HepG2 (cell line): ENCODE measurements around the gene NAIF1. TPM values are rescaled to one million over a fixed set of nuclear protein-coding genes. Genes with fewer than 3 reads are reported as not detected.

ENCODE experiments used
- ATAC-seq: fragments of 200-7000 bp; cut with Tn5 transposase; 3 replicates; pipeline ENCODE4 v1.9.1; 2020; ENCODE audit warnings: mild to moderate bottlenecking, moderate library complexity
- BruUV-seq: library from RNA; stranded (reverse); fragments of 400-500 nt; replicated peaks from 2 replicates; lab custom pipeline; 2021; lab: Mats Ljungman, UMichigan
- CTCF ChIA-PET: fragments of 300-600 bp; formaldehyde crosslinking; extraction: SDS; loops from one replicate; lab custom pipeline; 2021; ENCODE audit warnings: low total read pairs, inconsistent platforms, low intra/inter-chr PET ratio; lab: Yijun Ruan, JAX
- POLR2A ChIA-PET: fragments of 350-600 bp; sonication (Branson Sonifier 250); formaldehyde crosslinking; loops from one replicate; lab custom pipeline; 2020; ENCODE audit warnings: antibody characterized with exemption, inconsistent platforms; lab: Yijun Ruan, JAX
- DNase-seq: peaks from one replicate; pipeline ENCODE4 v3.0.0-alpha.2; 2015; ENCODE audit warnings: low spot score
- FAIRE-seq: peaks from 3 replicates; lab custom pipeline; 2011; peaks lifted over from hg19 to GRCh38; lab: Jason Lieb, UNC
- H2AFZ ChIP-seq: one replicate; pipeline ENCODE4 v1.6.1; 2011; ENCODE audit warnings: low read length, inconsistent platforms
- H3K27ac ChIP-seq: fragments of 300-600 bp; 3 replicates; pipeline ENCODE4 v1.8.0; 2011; ENCODE audit warnings: mixed run types, mild to moderate bottlenecking, mixed read lengths, low read length, inconsistent platforms; ENCODE audit not compliant: insufficient read depth; ENCODE audit errors: extremely low read length
- H3K27me3 ChIP-seq, 2 experiments: fragments of 200-600 bp in 1 of 2; 2 replicates in 1 of 2; 3 replicates in 1 of 2; pipeline versions ENCODE4 v1.6.0 to v1.8.0; 2011; ENCODE audit warnings: low read length in 2 of 2, mild to moderate bottlenecking in 2 of 2, moderate library complexity in 2 of 2, inconsistent platforms in 1 of 2; ENCODE audit not compliant: insufficient read depth in 2 of 2, control insufficient read depth in 1 of 2
- H3K36me3 ChIP-seq, 2 experiments: fragments of 200-600 bp in 1 of 2; replicated peaks in 1 of 2; 2 replicates in 1 of 2; 3 replicates in 1 of 2; pipeline versions ENCODE4 v1.5.1 to v1.8.0; 2011; ENCODE audit warnings: low read length in 2 of 2, inconsistent platforms in 1 of 2; ENCODE audit not compliant: insufficient read depth in 2 of 2, control insufficient read depth in 1 of 2
- H3K4me1 ChIP-seq: 2 replicates; pipeline ENCODE4 v1.5.1; 2012; ENCODE audit warnings: low read length, inconsistent platforms; ENCODE audit not compliant: insufficient read depth
- H3K4me2 ChIP-seq: 2 replicates; pipeline ENCODE4 v1.6.0; 2011; ENCODE audit warnings: low read depth, low read length, inconsistent platforms
- H3K4me3 ChIP-seq, 3 experiments: fragments of 200-600 bp in 1 of 3; sonication (generic), shearing (Covaris generic) in 1 of 3; replicated peaks in 1 of 3; 2 replicates each; pipeline ENCODE4 v1.5.1; 2011 to 2016; ENCODE audit warnings: low read length in 3 of 3, inconsistent platforms in 2 of 3, low read depth in 2 of 3, mild to moderate bottlenecking in 2 of 3, control low read depth in 1 of 3, mixed read lengths in 1 of 3; ENCODE audit not compliant: insufficient read depth in 1 of 3
- H3K79me2 ChIP-seq: one replicate; pipeline ENCODE4 v1.6.1; 2011; ENCODE audit warnings: low read length, inconsistent platforms; ENCODE audit not compliant: insufficient read depth
- H3K9ac ChIP-seq: 2 replicates; pipeline ENCODE4 v1.6.0; 2011; ENCODE audit warnings: mild to moderate bottlenecking, low read depth, low read length, inconsistent platforms; ENCODE audit not compliant: insufficient read depth
- H3K9me3 ChIP-seq: 2 replicates; pipeline ENCODE4 v1.5.1; 2012; ENCODE audit warnings: mild to moderate bottlenecking, low read length
- H4K20me1 ChIP-seq: 2 replicates; pipeline ENCODE4 v1.6.0; 2011; ENCODE audit warnings: inconsistent platforms, mild to moderate bottlenecking, low read length, moderate library complexity; ENCODE audit not compliant: insufficient read depth
- ELF4 ChIP-seq: sonication (generic); formaldehyde crosslinking; IDR thresholded peaks from 2 replicates; pipeline ENCODE4 v1.5.0; 2020; ENCODE audit warnings: missing genetic modification reagents, mild to moderate bottlenecking, moderate library complexity, borderline replicate concordance
- KDM5A ChIP-seq: fragments of 200-600 bp; sonication (generic); IDR thresholded peaks from 2 replicates; pipeline ENCODE4 v1.7.0; 2018; ENCODE audit warnings: antibody characterized with exemption, mild to moderate bottlenecking, low read length, borderline replicate concordance
- SSRP1 ChIP-seq: IDR thresholded peaks from 2 replicates; pipeline ENCODE4 v1.6.1; 2016; ENCODE audit warnings: control low read depth
- ZNF407 ChIP-seq: sonication (generic); formaldehyde crosslinking; IDR thresholded peaks from one replicate; pipeline ENCODE4 v1.5.1; 2020; ENCODE audit warnings: mild to moderate bottlenecking, missing genetic modification reagents; ENCODE audit errors: not compliant biosample characterization
- ZNF572 ChIP-seq: sonication (generic); formaldehyde crosslinking; IDR thresholded peaks from 2 replicates; pipeline ENCODE4 v1.5.1; 2020; ENCODE audit warnings: mild to moderate bottlenecking, missing genetic modification reagents
- WGBS: methylation state at CpG from one replicate; pipeline ENCODE4 v1.1.6; 2017; ENCODE audit warnings: low lambda C conversion rate; 5-methylcytosine and 5-hydroxymethylcytosine counted together
- in situ Hi-C: cut with HindIII; loops from 2 replicates; pipeline ENCODE4 v1.10.0; 2017; ENCODE audit warnings: low pct_unique_long_range_greater_than_20kb; ENCODE audit not compliant: extremely low pct_ligation_motif_present
- intact Hi-C: fragments of 100-400 bp; cut with micrococcal nuclease; formaldehyde crosslinking; loops from one replicate; pipeline ENCODE4 v1.10.0; 2022; ENCODE audit not compliant: unreplicated experiment
- polyA plus RNA-seq, 8 experiments: library from polyadenylated mRNA; depleted of rRNA in 3 of 8; stranded (reverse) in 7 of 8; unstranded in 1 of 8; fragments of >200 nt; fragmentation: Illumina TruSeq in 4 of 8; extraction: Trizol in 4 of 8; gene quantifications; 2 replicates each; pipeline versions ENCODE4 v1.2.1 to v1.2.3, GENCODE V29; 2011 to 2016; ENCODE audit warnings: low read depth in 4 of 8, missing spikeins in 1 of 8, mixed read lengths in 1 of 8; ENCODE audit not compliant: insufficient read depth in 1 of 8
- total RNA-seq, 5 experiments: library from RNA; depleted of rRNA; stranded (reverse); fragments of >200 nt; fragmentation: Illumina TruSeq; extraction: Trizol; gene quantifications; 2 replicates each; pipeline ENCODE4 v1.2.3, GENCODE V29; 2016; ENCODE audit warnings: low read depth in 1 of 5

Gene NAIF1
- total and polyA plus RNA-seq, 2 of the 13 experiments (the other 11 are each of a cell fraction or from before 2014, with no cell fraction given), result 6.0 to 6.9 TPM

- ATAC-seq (no peak), FAIRE-seq (no peak), DNase-seq (no peak)
- H3K9ac ChIP-seq, result no peak overlapping the region
- H2AFZ ChIP-seq, result no peak overlapping the region
- no peaks in the 10 kb centered on the region; a peak in 1 of 5 replicates for H3K36me3 ChIP-seq
- TF ChIP-seq KDM5A (no peak), ELF4 (CRISPR knock-in tag) (no peak), ZNF572 (CRISPR knock-in tag) (no peak), SSRP1 (CRISPR knock-in tag) (no peak), ZNF407 (CRISPR knock-in tag) (no peak)
- no peak overlapping the region for H3K4me3 ChIP-seq
- BruUV-seq, result no TSS peak
- in situ Hi-C loops (no loop called here), intact Hi-C loops (no loop called here)
- WGBS, result 95% methylated on average over 10 of the region's 28 CpGs
- no peak overlapping the region for H3K27ac ChIP-seq
- peaks cover 14% of the 10 kb centered on the region for H3K79me2 ChIP-seq
- H3K4me2 ChIP-seq, result no peak overlapping the region
- H3K9me3 ChIP-seq, result no peaks in the 10 kb centered on the region
- H3K27me3 ChIP-seq, result no peaks in the 10 kb centered on the region
- H4K20me1 ChIP-seq, result no peaks in the 10 kb centered on the region
- ChIA-PET POLR2A (no interaction called here), CTCF (no interaction called here)
- H3K4me1 ChIP-seq, result peaks cover 33% of the 10 kb centered on the region
Measured at GRCh38 chr9:128062846-128063831, 4.0 kb downstream of the NAIF1 start.
